Endometrium (tissue), 2 donors: Measurements from ENCODE around the gene RAB3IP.
"Not testable (repeated sequence)": the region's sequence is repeated elsewhere in the genome, so short reads cannot be mapped to it uniquely, and the experiment has no call there.

Experiments used
- FAIRE-seq: peaks from 2 replicates; lab custom pipeline; 2012; peaks lifted over from hg19 to GRCh38; lab: Jason Lieb, UNC
- donor health status: control.
- donor health status: control.

Gene RAB3IP

GRCh38 chr12:69836015-69836414, 97.4 kb downstream of the RAB3IP start:
- FAIRE-seq = no peak

- FAIRE-seq = no peak
Measured at GRCh38 chr12:69837191-69837590, 98.5 kb downstream of the RAB3IP start.

GRCh38 chr12:69837657-69838415, 99.2 kb downstream of the RAB3IP start:
- no peak for FAIRE-seq

GRCh38 chr12:69840727-69841126, 102.1 kb downstream of the RAB3IP start:
- no peak for FAIRE-seq

GRCh38 chr12:69843608-69844007, 104.9 kb downstream of the RAB3IP start:
- FAIRE-seq = no peak

GRCh38 chr12:69844416-69844815, 105.8 kb downstream of the RAB3IP start:
- no peak for FAIRE-seq

- FAIRE-seq = no peak
Measured at GRCh38 chr12:69844836-69845235, 106.2 kb downstream of the RAB3IP start.

- FAIRE-seq = no peak
Measured at GRCh38 chr12:69846976-69847375, 108.3 kb downstream of the RAB3IP start.

- no peak for FAIRE-seq
Measured at GRCh38 chr12:69851976-69852375, 113.3 kb downstream of the RAB3IP start.

- not testable (repeated sequence) for FAIRE-seq
Measured at GRCh38 chr12:69853176-69853961, 114.7 kb downstream of the RAB3IP start.

- FAIRE-seq = no peak
Measured at GRCh38 chr12:69866698-69867097, 128.0 kb downstream of the RAB3IP start.

GRCh38 chr12:69868695-69869094, 130.0 kb downstream of the RAB3IP start:
- no peak for FAIRE-seq

- FAIRE-seq = no peak
Measured at GRCh38 chr12:69872804-69873203, 134.1 kb downstream of the RAB3IP start.
